ENCODE data around the gene EFS.

Gene EFS

DNA sequence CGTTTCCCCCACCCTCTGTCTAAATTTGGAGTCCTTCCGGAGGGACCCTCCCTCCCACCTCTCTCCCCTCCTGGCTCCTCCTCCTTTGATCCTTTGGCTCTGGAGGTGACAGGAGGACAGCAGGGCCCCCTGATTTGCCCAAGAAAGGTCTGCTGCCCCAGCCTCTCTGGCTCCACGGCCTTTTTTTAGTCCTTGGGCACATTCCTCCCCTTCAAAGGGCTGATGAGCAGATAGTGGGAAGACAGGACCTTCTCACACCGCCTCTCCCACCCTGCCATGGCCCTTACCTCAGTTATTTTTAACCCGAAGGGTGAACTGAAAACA, 43.3 kb upstream of the EFS start:
- no peak for DNase-seq (ENCODE audit: low read depth)
- TF ChIP-seq, protein P1, sequence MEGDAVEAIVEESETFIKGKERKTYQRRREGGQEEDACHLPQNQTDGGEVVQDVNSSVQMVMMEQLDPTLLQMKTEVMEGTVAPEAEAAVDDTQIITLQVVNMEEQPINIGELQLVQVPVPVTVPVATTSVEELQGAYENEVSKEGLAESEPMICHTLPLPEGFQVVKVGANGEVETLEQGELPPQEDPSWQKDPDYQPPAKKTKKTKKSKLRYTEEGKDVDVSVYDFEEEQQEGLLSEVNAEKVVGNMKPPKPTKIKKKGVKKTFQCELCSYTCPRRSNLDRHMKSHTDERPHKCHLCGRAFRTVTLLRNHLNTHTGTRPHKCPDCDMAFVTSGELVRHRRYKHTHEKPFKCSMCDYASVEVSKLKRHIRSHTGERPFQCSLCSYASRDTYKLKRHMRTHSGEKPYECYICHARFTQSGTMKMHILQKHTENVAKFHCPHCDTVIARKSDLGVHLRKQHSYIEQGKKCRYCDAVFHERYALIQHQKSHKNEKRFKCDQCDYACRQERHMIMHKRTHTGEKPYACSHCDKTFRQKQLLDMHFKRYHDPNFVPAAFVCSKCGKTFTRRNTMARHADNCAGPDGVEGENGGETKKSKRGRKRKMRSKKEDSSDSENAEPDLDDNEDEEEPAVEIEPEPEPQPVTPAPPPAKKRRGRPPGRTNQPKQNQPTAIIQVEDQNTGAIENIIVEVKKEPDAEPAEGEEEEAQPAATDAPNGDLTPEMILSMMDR (conservative IDR thresholded peaks at IDR 0.05; ENCODE audit: low read depth, low read length) = no peak
- H3K4me3 ChIP-seq (ENCODE audit: low read depth, low read length) = no peak overlapping the region

DNA sequence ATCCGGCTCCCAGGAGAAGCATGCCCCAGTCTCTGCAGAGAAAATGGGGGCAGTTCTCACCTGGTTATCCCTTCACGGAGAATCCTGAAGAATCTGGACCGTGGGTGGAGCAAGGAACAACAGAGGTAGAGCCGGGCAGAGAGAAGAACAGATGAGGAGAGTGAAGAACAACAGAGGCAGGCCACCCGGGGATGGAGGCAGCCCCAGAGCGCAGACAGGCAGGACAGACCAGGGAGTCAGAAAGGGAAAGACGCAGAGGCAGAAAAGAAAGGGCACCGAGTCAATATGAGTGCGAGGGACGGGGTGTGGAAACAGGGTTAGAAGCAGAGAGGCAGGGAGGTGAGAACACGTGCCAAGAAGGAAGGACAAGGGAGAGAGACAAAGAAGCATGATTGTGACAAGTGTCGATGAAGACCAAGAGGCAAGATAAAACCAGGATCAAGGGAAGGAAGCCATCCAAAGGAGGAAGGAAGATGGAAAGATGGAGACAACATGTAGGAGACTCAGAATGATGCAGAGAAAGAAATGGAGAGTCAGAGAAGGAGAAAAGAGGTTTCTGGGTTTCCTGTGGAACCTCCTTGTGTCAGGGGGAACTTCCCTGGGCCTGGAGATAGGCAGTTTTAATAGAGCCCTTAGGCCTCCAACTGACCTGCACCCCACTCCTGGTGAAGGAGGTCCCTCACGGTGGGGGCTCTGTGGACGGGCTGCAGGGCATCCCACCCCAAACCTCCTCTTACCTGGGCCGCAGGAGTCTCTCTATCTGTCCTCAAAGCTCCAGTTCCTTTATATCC, 42.7 kb upstream of the EFS start, which contains the start of gene MYH6:
Gene MYH6, minus strand, starts transcription at position 758 of the 791 bp plus-strand sequence. CDS start 1,050 bp downstream, outside the sequence.
- H3K4me3 ChIP-seq (ENCODE audit: low read depth, low read length) = no peak within 1 kb of the TSS
- TF ChIP-seq, protein P1 (conservative IDR thresholded peaks at IDR 0.05; ENCODE audit: low read depth, low read length) = no peak
- DNase-seq (ENCODE audit: low read depth) = no peak

DNA sequence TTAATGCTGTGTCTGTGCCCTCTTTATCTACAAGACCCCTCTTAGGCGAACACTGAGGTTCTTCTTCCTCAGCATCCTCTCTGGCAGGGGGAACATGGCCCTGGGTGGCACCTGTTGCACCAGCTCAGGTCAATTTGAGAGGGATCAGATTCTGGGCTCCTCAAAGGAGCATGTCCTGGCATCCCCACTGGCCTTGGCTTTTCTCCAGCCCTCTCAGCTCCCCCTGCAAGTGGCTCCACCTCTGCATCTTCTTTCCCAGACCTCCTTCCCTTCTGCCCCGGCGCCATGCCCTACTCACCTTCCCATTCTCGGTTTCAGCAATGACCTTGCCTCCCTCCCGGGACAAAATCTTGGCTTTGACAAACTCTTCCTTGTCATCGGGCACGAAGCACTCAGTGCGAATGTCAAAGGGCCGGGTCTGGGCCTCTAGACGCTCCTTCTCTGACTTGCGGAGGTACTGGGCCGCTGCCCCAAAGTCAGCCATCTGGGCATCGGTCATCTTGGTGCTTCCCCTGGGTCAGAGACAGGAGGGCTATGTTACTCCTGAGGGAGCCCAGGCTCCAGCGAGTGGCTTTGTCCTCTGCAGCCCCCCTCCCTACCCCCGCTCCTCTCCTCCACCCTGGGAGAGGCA, 41.9 kb upstream of the EFS start:
- no peak for DNase-seq (ENCODE audit: low read depth)
- TF ChIP-seq, protein P1 (conservative IDR thresholded peaks at IDR 0.05; ENCODE audit: low read depth, low read length) = no peak

DNA sequence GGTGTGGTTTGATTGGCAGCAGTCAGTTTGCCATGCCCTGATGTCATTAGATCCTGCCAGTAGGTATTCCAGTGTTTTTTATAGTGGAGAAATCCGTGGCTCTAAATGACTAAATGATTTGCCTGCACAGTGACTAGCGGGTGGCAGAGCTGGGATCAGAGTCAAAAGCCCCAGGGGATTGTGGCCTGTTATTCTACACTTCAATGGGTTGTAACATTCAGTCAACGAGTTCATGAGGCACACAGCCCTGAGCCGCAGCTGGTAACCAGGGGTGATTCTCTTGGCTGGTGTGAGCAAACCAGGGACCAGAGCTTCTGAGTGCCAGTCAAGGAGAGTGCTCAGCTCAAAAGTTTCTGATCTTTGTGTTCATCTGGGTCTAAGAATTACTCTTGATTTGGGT, 41.3 kb upstream of the EFS start:
- no peak overlapping the region for H3K4me3 ChIP-seq (ENCODE audit: low read depth, low read length)
- no peak for DNase-seq (ENCODE audit: low read depth)
- TF ChIP-seq, protein P1 (conservative IDR thresholded peaks at IDR 0.05; ENCODE audit: low read depth, low read length) = no peak

More for the DNA sequence above, 41.9 kb upstream of the EFS start:
- H3K4me3 ChIP-seq (ENCODE audit: low read depth, low read length) = no peak overlapping the region

DNA sequence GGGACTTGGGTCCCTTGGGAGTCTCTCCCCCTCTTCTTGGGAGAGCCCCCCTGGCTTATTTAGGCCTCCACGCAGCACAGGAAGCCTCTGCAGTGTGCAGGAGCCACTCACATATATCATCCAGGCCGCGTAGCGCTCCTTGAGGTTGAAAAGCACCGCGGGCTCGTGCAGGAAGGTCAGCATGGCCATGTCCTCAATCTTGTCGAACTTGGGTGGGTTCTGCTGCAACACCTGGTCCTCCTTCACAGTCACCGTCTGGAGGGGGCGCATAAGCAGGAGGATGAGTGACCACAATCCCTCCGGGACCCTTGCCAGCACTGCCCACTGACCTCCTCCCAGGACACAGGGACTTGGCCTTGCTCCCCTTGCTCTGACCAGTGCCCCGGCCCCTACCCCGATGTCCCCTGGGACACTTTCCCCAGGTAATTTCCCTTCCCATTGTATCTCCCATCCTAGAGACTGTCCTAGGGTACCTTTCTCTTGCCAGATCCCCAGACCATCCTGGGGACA, 40.6 kb upstream of the EFS start:
- TF ChIP-seq, protein P1 (conservative IDR thresholded peaks at IDR 0.05; ENCODE audit: low read depth, low read length) = no peak
- no peak for DNase-seq (ENCODE audit: low read depth)
- H3K4me3 ChIP-seq (ENCODE audit: low read depth, low read length) = no peak overlapping the region

DNA sequence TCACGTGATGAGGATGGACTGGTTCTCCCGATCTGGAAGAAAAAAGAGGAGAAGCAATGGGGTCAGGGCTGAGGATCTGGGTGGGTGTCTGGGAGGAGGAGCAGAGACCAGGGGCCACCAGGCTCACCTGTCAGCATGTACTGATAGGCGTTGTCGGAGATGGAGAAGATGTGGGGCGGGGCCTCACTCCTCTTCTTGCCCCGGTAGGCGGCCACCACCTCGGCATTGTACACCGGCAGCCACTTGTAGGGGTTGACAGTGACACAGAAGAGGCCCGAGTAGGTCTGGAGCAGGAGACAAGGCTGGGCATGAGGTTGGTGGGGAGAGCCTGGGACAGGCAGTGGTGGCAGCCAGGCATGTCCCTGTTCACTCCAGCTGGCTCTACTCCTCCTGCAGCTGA, 40.1 kb upstream of the EFS start:
- TF ChIP-seq, protein P1 (conservative IDR thresholded peaks at IDR 0.05; ENCODE audit: low read depth, low read length) = no peak
- no peak for DNase-seq (ENCODE audit: low read depth)

More for the DNA sequence above, 40.1 kb upstream of the EFS start:
- no peak overlapping the region for H3K4me3 ChIP-seq (ENCODE audit: low read depth, low read length)

Data from choroid plexus epithelial cell (primary cell).